IPS-20b (cell line): ENCODE measurements around the gene CMBL.

ENCODE experiments used
- H3K27ac ChIP-seq: one replicate; pipeline ENCODE4 v1.5.1; 2013; ENCODE audit warnings: low read length
- H3K27me3 ChIP-seq: 2 replicates; pipeline ENCODE4 v1.6.1; 2013; ENCODE audit warnings: mild to moderate bottlenecking, low read length, inconsistent platforms; ENCODE audit not compliant: insufficient read depth
- H3K36me3 ChIP-seq: 2 replicates; pipeline ENCODE4 v1.6.1; 2013; ENCODE audit warnings: low read depth, mild to moderate bottlenecking, inconsistent platforms, low read length, moderate library complexity; ENCODE audit not compliant: insufficient read depth
- H3K4me1 ChIP-seq: 2 replicates; pipeline ENCODE4 v1.6.1; 2013; ENCODE audit warnings: mild to moderate bottlenecking, control low read depth, inconsistent platforms, low read length, moderate library complexity; ENCODE audit not compliant: insufficient read depth
- H3K4me3 ChIP-seq: 2 replicates; pipeline ENCODE4 v1.5.1; 2013; ENCODE audit warnings: mild to moderate bottlenecking, low read length, inconsistent platforms
- H3K9ac ChIP-seq: 2 replicates; pipeline ENCODE4 v1.6.1; 2013; ENCODE audit warnings: low read depth, mild to moderate bottlenecking, inconsistent platforms, low read length, moderate library complexity
- H3K9me3 ChIP-seq: 2 replicates; pipeline ENCODE4 v1.6.1; 2013; ENCODE audit warnings: mild to moderate bottlenecking, low read depth, low read length, inconsistent platforms; ENCODE audit not compliant: insufficient read depth

The CMBL gene

GRCh38 chr5:10301842-10302610, 5.7 kb downstream of the CMBL start:
- Histone ChIP-seq H3K36me3 (no peaks in the 10 kb centered on the region), H3K4me3 (no peak overlapping the region), H3K27ac (no peak overlapping the region), H3K27me3 (peaks cover 11% of the 10 kb centered on the region), H3K9me3 (no peaks in the 10 kb centered on the region), H3K4me1 (peaks cover 7% of the 10 kb centered on the region; the same call in 1 of the 2 replicates), H3K9ac (no peak overlapping the region)

DNA sequence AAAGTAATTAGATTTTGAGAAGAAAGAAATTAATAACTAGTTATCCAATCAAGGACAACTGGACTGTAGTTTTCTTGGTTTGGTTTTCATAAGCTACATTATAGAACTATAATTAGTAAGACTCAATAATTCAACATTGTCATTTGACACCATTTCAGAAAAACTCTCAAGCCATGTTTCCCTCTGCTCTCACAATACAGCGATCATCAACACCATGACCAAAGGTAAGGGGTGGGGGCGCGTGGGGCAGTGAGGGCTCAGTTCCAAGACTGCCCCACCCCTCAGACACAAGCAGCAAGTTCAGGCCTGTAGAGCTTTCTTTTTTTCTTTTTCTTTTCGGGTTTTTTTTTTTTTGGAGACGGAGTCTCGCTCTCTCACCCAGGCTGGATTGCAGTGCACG, 6.4 kb downstream of the CMBL start:
- Histone ChIP-seq H3K9me3 (no peaks in the 10 kb centered on the region), H3K27ac (no peak overlapping the region), H3K36me3 (no peaks in the 10 kb centered on the region), H3K27me3 (peaks cover 3% of the 10 kb centered on the region; the same call in 1 of the 2 replicates), H3K4me1 (no peaks in the 10 kb centered on the region), H3K4me3 (no peak overlapping the region), H3K9ac (no peak overlapping the region)

GRCh38 chr5:10300246-10300645, 7.5 kb downstream of the CMBL start:
- Histone ChIP-seq H3K27ac (no peak overlapping the region), H3K4me3 (no peak overlapping the region), H3K9ac (no peak overlapping the region), H3K9me3 (no peaks in the 10 kb centered on the region), H3K4me1 (no peaks in the 10 kb centered on the region), H3K36me3 (no peaks in the 10 kb centered on the region), H3K27me3 (no peaks in the 10 kb centered on the region)

DNA sequence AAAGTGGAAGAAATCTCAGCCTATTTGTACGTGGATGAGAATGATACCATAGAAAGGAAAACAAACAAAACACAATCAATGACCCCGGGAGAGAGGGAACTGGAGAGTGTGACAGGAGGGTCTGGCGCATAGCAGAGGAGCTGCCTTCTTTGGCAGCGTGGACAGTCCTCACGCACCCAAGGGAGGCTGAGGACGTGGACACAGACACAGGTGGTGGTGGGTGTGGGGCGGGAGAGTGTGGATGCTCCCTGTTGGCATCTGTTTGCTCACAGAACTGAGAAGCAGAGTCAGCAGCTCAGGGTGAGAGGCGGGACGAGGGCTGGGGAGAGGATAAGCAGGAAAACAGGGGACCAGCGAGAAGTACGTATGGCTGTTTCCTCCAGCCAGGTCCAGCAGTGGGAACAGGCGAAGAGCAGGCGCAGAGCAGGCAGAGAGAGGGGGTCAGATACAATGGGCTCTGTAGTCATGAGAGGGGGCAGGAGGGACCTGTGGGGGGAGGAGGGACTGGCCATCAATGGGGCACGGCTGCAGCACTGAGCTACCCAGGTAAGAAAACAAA, 10.0 kb downstream of the CMBL start:
- no peak overlapping the region for H3K27ac ChIP-seq
- no peaks in the 10 kb centered on the region for H3K27me3 ChIP-seq
- H3K9ac ChIP-seq, result no peak overlapping the region
- no peaks in the 10 kb centered on the region for H3K36me3 ChIP-seq
- H3K9me3 ChIP-seq, result no peaks in the 10 kb centered on the region
- no peaks in the 10 kb centered on the region for H3K4me1 ChIP-seq
- H3K4me3 ChIP-seq, result no peak overlapping the region

- Histone ChIP-seq H3K36me3 (no peaks in the 10 kb centered on the region), H3K4me3 (no peak overlapping the region)
Measured at GRCh38 chr5:10295619-10296326, 11.9 kb downstream of the CMBL start.

DNA sequence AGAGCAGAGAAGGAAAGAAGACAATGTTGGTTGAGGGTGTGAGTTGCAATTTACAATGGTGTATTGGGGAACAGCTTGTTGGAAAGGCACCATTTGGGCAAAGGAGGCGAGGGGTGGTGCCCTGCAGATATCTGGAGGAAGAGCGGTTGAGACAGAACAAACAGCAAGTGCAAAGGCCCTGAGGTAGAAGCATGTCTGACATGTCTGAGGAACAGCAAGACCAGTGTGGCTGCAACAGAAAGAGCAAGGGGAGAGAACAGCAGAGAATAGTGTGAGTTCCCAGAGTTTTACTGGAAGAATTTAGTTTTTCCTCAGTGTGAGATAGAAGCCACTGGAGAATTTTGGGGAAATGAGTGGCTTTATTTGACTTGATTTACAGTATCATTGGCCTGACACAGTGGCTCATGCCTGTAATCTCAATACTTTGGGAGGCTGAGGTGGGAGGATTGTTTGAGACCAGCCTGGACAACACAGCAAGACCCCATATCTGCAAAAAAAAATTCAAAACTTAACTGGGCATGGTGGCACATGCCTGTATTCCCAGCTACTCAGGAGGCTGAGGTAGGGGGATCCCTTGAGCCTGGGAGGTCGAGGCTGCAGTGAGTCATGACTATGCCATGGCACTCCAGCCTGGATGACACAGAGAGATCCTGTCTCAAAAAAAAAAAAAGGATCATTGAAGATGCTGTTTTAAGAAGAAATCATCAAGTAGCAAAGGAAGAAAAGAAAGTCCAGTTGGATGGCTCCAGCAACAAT, 13.6 kb downstream of the CMBL start:
- Histone ChIP-seq H3K36me3 (no peaks in the 10 kb centered on the region), H3K27ac (no peak overlapping the region), H3K27me3 (no peaks in the 10 kb centered on the region), H3K9ac (no peak overlapping the region), H3K9me3 (no peaks in the 10 kb centered on the region), H3K4me3 (no peak overlapping the region), H3K4me1 (no peaks in the 10 kb centered on the region)

More at GRCh38 chr5:10295619-10296326, 11.9 kb downstream of the CMBL start:
- H3K27me3 ChIP-seq, result no peaks in the 10 kb centered on the region
- H3K27ac ChIP-seq, result no peak overlapping the region
- no peaks in the 10 kb centered on the region for H3K4me1 ChIP-seq
- H3K9me3 ChIP-seq, result no peaks in the 10 kb centered on the region
- no peak overlapping the region for H3K9ac ChIP-seq

- Histone ChIP-seq H3K4me1 (no peaks in the 10 kb centered on the region), H3K4me3 (no peak overlapping the region), H3K36me3 (no peaks in the 10 kb centered on the region), H3K9me3 (no peaks in the 10 kb centered on the region), H3K27me3 (no peaks in the 10 kb centered on the region), H3K9ac (no peak overlapping the region), H3K27ac (no peak overlapping the region)
Measured at GRCh38 chr5:10291692-10292339, 15.9 kb downstream of the CMBL start.

GRCh38 chr5:10290438-10290837, 17.3 kb downstream of the CMBL start:
- Histone ChIP-seq H3K9ac (no peak overlapping the region), H3K36me3 (peaks cover 5% of the 10 kb centered on the region; the same call in 1 of the 2 replicates), H3K4me3 (no peak overlapping the region), H3K27ac (no peak overlapping the region), H3K27me3 (no peaks in the 10 kb centered on the region), H3K9me3 (no peaks in the 10 kb centered on the region), H3K4me1 (no peaks in the 10 kb centered on the region)

DNA sequence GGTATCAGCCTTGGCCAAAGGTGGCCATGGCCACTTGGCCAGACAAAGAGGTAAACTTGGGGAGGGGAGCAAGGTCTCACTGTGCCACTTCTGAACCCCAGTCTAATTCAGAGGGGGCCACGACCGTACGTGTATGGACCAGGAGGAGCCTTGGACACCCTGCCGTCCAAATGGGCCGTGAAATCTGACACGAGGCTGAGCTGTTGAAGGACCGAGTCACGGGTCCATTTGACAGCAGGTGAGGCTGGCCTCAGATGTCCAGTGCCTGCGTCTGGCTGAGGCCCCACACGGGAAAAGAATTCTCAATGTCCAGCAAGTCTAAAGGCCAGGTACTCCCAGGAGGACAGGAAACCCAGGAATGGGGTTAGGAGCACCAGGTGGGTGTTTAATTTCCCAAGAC, 17.7 kb downstream of the CMBL start:
- H3K9me3 ChIP-seq, result no peaks in the 10 kb centered on the region
- H3K36me3 ChIP-seq, result peaks cover 5% of the 10 kb centered on the region; the same call in 1 of the 2 replicates
- H3K27ac ChIP-seq, result peak overlapping the region; percentile 37

DNA sequence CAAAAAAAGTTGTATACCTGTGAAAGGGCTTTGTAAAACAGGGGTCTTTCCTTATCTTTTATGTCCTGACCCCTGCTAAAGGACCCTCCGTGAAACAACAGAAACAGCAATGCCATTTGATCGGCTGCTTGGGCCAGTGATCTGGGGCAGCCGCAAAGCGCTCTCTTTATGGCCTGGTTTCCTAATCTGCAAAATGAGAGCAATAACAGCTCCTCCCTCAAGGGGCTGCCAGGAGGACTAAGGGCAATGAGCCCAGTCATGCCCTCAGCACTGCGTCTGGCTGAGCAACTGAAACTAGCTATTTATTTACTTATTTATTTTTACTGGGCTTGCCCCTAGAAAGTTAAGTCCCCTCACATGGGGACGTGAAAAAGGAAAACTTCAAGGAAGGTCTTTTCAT, 18.3 kb downstream of the CMBL start:
- H3K27ac ChIP-seq, result no peak overlapping the region

More for the DNA sequence above, 17.7 kb downstream of the CMBL start:
- no peaks in the 10 kb centered on the region for H3K27me3 ChIP-seq
- no peak overlapping the region for H3K9ac ChIP-seq
- H3K4me3 ChIP-seq, result no peak overlapping the region
- H3K4me1 ChIP-seq, result no peaks in the 10 kb centered on the region

GRCh38 chr5:10288592-10289219, 19.0 kb downstream of the CMBL start:
- Histone ChIP-seq H3K9me3 (no peaks in the 10 kb centered on the region), H3K27me3 (no peaks in the 10 kb centered on the region), H3K27ac (no peak overlapping the region), H3K9ac (no peak overlapping the region), H3K4me3 (no peak overlapping the region), H3K4me1 (no peaks in the 10 kb centered on the region), H3K36me3 (peaks cover 5% of the 10 kb centered on the region; the same call in 1 of the 2 replicates)

More for the DNA sequence above, 18.3 kb downstream of the CMBL start:
- Histone ChIP-seq H3K9me3 (no peaks in the 10 kb centered on the region), H3K9ac (no peak overlapping the region), H3K36me3 (peaks cover 5% of the 10 kb centered on the region; the same call in 1 of the 2 replicates), H3K4me1 (no peaks in the 10 kb centered on the region), H3K27me3 (no peaks in the 10 kb centered on the region), H3K4me3 (no peak overlapping the region)
